Lung (tissue), 12 donors: ENCODE data around the gene TMEM119. TPM values are rescaled to one million over a fixed set of nuclear protein-coding genes. Genes with fewer than 3 reads are reported as not detected.
"Not testable (repeated sequence)": the region's sequence is repeated elsewhere in the genome, so short reads cannot be mapped to it uniquely, and the experiment has no call there.

Experiments
- ATAC-seq: fragments of 200-7000 bp; cut with Tn5 transposase; one replicate; pipeline ENCODE4 v1.9.1; 2020; ENCODE audit warnings: moderate number of reproducible peaks; ENCODE audit not compliant: insufficient read depth, low FRiP score
- DNase-seq, 3 donors: peaks; one replicate each; pipeline ENCODE4 v3.0.0-alpha.2; 2013 to 2017
- H3K27ac ChIP-seq, 2 donors: one replicate each; pipeline ENCODE4 v1.5.1; 2013; ENCODE audit warnings: mild to moderate bottlenecking in 2 of 2, moderate library complexity in 2 of 2, control low read depth in 1 of 2, inconsistent platforms in 1 of 2, low read depth in 1 of 2, low read length in 1 of 2
- H3K27me3 ChIP-seq, 3 donors: one replicate each; pipeline ENCODE4 v1.5.1; 2013; ENCODE audit warnings: low read length in 2 of 3; ENCODE audit not compliant: control insufficient read depth in 3 of 3, insufficient read depth in 3 of 3
- H3K36me3 ChIP-seq, 4 donors: one replicate each; pipeline ENCODE4 v1.5.1; 2013; ENCODE audit warnings: low read length in 4 of 4, mild to moderate bottlenecking in 1 of 4, moderate library complexity in 1 of 4; ENCODE audit not compliant: control insufficient read depth in 4 of 4, insufficient read depth in 4 of 4
- H3K4me1 ChIP-seq, 5 donors: one replicate each; pipeline ENCODE4 v1.5.1; 2013; ENCODE audit warnings: low read length in 5 of 5, mild to moderate bottlenecking in 2 of 5, moderate library complexity in 1 of 5; ENCODE audit not compliant: control insufficient read depth in 5 of 5, insufficient read depth in 5 of 5
- H3K4me3 ChIP-seq: one replicate; pipeline ENCODE4 v1.5.1; 2013; ENCODE audit warnings: mild to moderate bottlenecking, control low read depth, moderate library complexity
- H3K9ac ChIP-seq, 2 donors: one replicate each; pipeline ENCODE4 v1.5.1; 2013; ENCODE audit warnings: low read length in 2 of 2, control low read depth in 1 of 2; ENCODE audit not compliant: insufficient read depth in 1 of 2
- H3K9me3 ChIP-seq, 4 donors: one replicate each; pipeline ENCODE4 v1.5.1; 2013; ENCODE audit warnings: low read length in 3 of 4, mild to moderate bottlenecking in 1 of 4, moderate library complexity in 1 of 4; ENCODE audit not compliant: control insufficient read depth in 4 of 4, insufficient read depth in 3 of 4
- WGBS, 2 donors: extraction: QIAGEN DNeasy Blood & Tissue Kit; methylation state at CpG; one replicate each; pipeline ENCODE4 v1.1.7; 2013; 5-methylcytosine and 5-hydroxymethylcytosine counted together
- polyA plus RNA-seq, 2 donors: library from polyadenylated mRNA; stranded (reverse); fragments of 200-250 nt; gene quantifications; one replicate each; pipeline ENCODE4 v1.2.1, GENCODE V29; 2013
- total RNA-seq, 2 donors: library from RNA; depleted of rRNA in 1 of 2; stranded (reverse); fragments of >200 nt in 1 of 2; gene quantifications; one replicate each; pipeline ENCODE4 v1.2.1, GENCODE V29; 2014 to 2021
- TF ChIP-seq, protein P1 (sequence below): IDR thresholded peaks from 2 replicates; pipeline ENCODE4 v1.5.1; 2012; ENCODE audit warnings: mild to moderate bottlenecking; ENCODE audit errors: control extremely low read depth, extremely low read depth
- donor health status: control.
- donor health status: control.
- donor health status: Bipolar disorder and iron deficiency.
- donor health status: healthy.
- donor health status: DM: yes; HTN: yes; CAD: no.

The TMEM119 gene
- total and polyA plus RNA-seq, 4 donors, result 14.4 to 31.9 (median 22.9) TPM

DNA sequence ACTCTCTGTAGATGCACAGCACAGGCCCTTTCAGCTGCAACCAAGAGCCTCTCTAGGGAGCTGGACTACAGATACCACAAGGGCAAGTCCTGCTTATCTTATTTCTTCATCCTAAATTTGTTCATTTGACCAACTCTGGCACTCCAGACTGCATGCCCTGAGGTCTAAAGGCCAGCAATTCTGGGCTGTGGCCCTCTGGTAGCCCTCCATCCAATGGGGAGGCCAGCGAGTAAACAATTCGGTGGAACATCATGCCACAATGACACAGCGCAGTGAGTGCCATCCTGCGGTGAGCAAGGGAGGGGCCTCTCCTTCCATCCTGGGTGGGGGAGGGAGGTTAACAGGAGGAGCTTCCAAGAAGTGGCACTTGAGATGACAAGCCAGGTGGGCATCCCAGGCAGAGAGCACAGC, 36.5 kb upstream of the TMEM119 start:
- ATAC-seq (no peak), DNase-seq (no peak)
- WGBS, 2 donors, result 34 to 54% methylated on average over 4 of the region's 4 CpGs
- Histone ChIP-seq H3K4me3 (no peak overlapping the region), H3K9me3 (no peaks in the 10 kb centered on the region), H3K9ac (no peak overlapping the region), H3K27ac (peak overlapping the region in 1 of 2 donors; percentile 72), H3K36me3 (no peaks in the 10 kb centered on the region), H3K27me3 (no peaks in the 10 kb centered on the region), H3K4me1 (peaks cover 0 to 27% (median 9%) of the 10 kb centered on the region in 5 donors)
- TF ChIP-seq, protein P1, sequence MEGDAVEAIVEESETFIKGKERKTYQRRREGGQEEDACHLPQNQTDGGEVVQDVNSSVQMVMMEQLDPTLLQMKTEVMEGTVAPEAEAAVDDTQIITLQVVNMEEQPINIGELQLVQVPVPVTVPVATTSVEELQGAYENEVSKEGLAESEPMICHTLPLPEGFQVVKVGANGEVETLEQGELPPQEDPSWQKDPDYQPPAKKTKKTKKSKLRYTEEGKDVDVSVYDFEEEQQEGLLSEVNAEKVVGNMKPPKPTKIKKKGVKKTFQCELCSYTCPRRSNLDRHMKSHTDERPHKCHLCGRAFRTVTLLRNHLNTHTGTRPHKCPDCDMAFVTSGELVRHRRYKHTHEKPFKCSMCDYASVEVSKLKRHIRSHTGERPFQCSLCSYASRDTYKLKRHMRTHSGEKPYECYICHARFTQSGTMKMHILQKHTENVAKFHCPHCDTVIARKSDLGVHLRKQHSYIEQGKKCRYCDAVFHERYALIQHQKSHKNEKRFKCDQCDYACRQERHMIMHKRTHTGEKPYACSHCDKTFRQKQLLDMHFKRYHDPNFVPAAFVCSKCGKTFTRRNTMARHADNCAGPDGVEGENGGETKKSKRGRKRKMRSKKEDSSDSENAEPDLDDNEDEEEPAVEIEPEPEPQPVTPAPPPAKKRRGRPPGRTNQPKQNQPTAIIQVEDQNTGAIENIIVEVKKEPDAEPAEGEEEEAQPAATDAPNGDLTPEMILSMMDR, result no peak

DNA sequence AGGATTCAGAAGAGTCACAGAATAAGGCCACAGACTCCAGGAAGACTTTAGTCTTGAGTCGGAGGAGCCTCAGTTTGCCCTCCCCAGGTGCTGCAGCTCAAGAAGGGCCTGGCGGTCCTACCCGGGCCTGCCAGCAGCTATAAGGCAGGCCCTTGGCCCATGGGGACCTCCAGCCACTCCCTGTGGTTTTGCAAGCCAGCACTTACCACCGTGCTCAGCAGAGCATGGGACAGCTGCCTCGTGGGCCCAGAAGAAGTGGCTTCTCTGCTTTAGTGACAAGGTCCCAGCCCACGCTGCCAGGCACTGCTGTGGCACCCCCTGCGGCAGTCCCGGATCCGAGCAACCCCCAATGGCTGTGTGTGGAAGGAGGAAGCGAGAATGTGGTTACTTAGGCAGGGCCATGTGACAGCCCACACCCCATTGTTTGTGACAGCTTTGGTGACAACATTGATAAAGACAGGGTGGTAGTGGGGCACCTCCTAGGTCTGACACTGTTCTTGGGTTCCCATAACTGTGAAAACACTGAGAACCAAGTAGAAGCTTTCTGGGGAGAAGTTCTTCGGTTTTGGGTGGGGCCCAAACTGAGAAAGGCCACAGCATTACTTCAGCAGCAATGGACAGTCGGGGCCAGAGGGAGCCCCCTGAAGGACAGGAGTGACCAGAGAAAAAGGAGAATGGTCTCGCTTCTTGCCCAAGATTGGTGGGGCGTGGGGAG, 35.8 kb upstream of the TMEM119 start, which contains the start of gene SELPLG:
SELPLG (minus strand) TSS at position 361 of the 715 bp plus-strand sequence. CDS start 9,587 bp downstream, outside the sequence.
- TF ChIP-seq, protein P1, result no peak
- Histone ChIP-seq H3K4me3 (no peak within 1 kb of the TSS), H3K27ac (peak within 1 kb of the TSS in 1 of 2 donors; percentile 72), H3K36me3 (no peaks in the 10 kb centered on the region), H3K4me1 (peaks cover 0 to 30% (median 12%) of the 10 kb centered on the region in 5 donors), H3K9ac (no peak within 1 kb of the TSS), H3K9me3 (no peaks in the 10 kb centered on the region), H3K27me3 (no peaks in the 10 kb centered on the region)
- peak; percentile 70 for ATAC-seq
- WGBS, 2 donors, result 27 to 46% methylated on average over 14 of the region's 14 CpGs
- DNase-seq, result no peak

DNA sequence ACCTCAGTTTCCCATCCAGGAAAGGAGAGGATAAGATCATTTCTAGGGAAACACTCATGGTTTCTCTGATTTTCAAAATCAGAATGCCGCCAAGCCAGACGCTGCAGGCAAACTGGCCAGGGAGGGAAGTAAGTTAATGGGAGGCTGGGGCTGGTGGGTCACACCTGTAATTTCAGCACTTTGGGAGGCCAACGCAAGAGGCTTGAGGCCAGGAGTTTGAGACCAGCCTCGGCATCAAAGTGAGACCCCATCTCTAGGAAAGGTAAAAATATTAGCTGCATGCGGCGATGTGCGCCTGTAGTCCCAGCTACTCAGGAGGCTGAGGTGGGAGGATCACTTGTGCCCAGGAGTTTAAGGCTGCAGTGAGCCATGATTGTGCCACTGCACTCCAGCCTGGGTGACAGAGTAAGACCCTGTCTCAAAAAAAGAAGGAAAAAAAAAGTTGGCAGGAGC, 35.2 kb upstream of the TMEM119 start:
- no peaks in the 10 kb centered on the region for H3K36me3 ChIP-seq
- TF ChIP-seq, protein P1, result no peak
- H3K27ac ChIP-seq, result peak overlapping the region in 1 of 2 donors; percentile 72
- H3K4me3 ChIP-seq, result no peak overlapping the region
- H3K27me3 ChIP-seq, result no peaks in the 10 kb centered on the region
- DNase-seq (no peak), ATAC-seq (no peak)
- 72 to 83% methylated on average over 7 of the region's 7 CpGs for WGBS, 2 donors
- peaks cover 0 to 30% (median 13%) of the 10 kb centered on the region in 5 donors for H3K4me1 ChIP-seq
- no peaks in the 10 kb centered on the region for H3K9me3 ChIP-seq
- H3K9ac ChIP-seq, result no peak overlapping the region

DNA sequence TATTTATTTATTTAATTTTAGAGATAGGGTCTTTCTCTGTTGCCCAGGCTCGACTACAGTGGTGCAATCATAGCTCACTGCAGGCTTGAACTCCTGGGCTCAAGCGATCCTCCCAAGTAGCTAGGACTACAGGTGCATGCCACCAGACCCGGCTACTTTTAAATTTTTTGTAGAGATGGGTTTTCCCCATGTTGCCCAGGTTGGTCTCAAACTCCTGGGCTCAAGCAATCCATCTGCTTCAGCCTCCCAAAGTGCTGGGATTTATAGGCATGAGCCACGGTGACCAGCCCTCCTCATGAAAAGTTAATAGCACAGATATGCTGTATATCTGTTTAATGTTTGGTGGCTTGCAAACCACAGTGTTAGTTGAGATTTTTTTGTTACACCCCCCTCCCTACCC, 33.4 kb upstream of the TMEM119 start:
- H3K27ac ChIP-seq, result peak overlapping the region in 1 of 2 donors; percentile 78
- ATAC-seq, H3K4me3 ChIP-seq: not testable (repeated sequence)

More for the DNA sequence above, 33.4 kb upstream of the TMEM119 start:
- 89 to 94% methylated on average over 4 of the region's 4 CpGs for WGBS, 2 donors
- peaks cover 0 to 26% (median 15%) of the 10 kb centered on the region in 5 donors for H3K4me1 ChIP-seq
- not testable (repeated sequence) for H3K27me3 ChIP-seq, H3K36me3 ChIP-seq, DNase-seq, H3K9ac ChIP-seq, H3K9me3 ChIP-seq
